Camera-type eye (tissue), 1 donor: ENCODE measurements around the gene B3GAT3. TPM values are rescaled to one million over a fixed set of nuclear protein-coding genes. Genes with fewer than 3 reads are reported as not detected.

Experiments used
- total RNA-seq: library from RNA; depleted of rRNA; stranded (reverse); fragments of >200 nt; gene quantifications from one replicate; pipeline ENCODE4 v1.2.3, GENCODE V29; 2014

B3GAT3 gene
- 36.8 TPM for total RNA-seq

GRCh38 chr11:62621567-62622470, at the start of gene B3GAT3:
Gene B3GAT3, minus strand, starts transcription at chr11:62621986. Its CDS starts 39 bp downstream, at chr11:62621947.

GRCh38 chr11:62665075-62665598, 43.4 kb upstream of the B3GAT3 start, which contains the start of the genes C11orf98 and CSKMT:
Gene C11orf98, minus strand, starts transcription at chr11:62665210. Its CDS starts 41 bp downstream, at chr11:62665169.
Gene CSKMT, plus strand, starts transcription at chr11:62665312. Its CDS starts 568 bp downstream, at chr11:62665880.

GRCh38 chr11:62645946-62646824, 24.4 kb upstream of the B3GAT3 start, which contains the start of gene GANAB:
Gene GANAB, minus strand, starts transcription at chr11:62646613. Its CDS starts 14 bp downstream, at chr11:62646599.

GRCh38 chr11:62612366-62613290, 9.2 kb downstream of the B3GAT3 start, which contains the start of the genes EML3 and ROM1:
Gene EML3, minus strand, starts transcription at chr11:62612775. Its CDS starts 318 bp downstream, at chr11:62612457.
Gene ROM1, plus strand, starts transcription at chr11:62613257. Its CDS starts 25 bp downstream, at chr11:62613282.

DNA sequence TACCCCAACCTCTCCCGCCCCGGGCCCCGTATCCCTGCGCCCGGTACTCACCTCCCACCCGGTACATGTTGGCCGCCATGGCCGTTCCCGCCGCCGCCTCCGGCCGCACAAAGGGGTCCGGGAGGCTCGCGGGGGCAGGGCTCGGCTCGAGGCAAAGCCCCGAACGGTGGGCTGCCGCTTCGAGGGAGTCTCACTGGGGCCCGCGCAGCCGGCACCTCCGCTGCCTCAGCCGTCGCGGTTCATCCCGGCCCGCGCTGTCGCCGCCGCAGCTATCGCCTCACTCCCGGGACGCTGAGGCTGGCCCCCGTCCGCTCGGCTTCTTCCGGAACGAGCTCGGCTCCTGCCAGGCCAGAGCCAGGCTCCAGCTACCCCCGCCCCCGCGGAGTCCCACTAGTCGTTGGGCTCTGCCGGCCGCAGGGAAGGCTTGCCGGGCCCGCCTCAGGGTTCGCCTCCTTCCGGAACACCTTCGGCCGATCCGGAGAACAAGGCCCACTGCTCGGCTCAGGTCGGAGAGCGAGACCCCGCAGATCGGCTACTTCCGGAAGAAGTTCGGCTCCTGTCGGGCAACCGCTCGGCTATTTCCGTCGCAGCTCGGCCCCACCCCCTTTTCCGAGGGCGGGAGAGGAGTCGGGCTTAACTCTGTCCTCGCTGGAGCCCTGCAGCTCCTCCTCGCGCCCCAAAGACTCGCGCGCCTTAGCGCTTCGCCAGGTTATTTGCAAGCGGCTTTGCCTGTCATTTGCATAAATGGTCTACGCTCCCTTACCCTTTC, 20.2 kb downstream of the B3GAT3 start, which contains the start of gene MTA2:
Gene MTA2 (minus strand): TSS at position 494 of the 769 bp plus-strand sequence. CDS start 415 bp downstream, at position 79.

DNA sequence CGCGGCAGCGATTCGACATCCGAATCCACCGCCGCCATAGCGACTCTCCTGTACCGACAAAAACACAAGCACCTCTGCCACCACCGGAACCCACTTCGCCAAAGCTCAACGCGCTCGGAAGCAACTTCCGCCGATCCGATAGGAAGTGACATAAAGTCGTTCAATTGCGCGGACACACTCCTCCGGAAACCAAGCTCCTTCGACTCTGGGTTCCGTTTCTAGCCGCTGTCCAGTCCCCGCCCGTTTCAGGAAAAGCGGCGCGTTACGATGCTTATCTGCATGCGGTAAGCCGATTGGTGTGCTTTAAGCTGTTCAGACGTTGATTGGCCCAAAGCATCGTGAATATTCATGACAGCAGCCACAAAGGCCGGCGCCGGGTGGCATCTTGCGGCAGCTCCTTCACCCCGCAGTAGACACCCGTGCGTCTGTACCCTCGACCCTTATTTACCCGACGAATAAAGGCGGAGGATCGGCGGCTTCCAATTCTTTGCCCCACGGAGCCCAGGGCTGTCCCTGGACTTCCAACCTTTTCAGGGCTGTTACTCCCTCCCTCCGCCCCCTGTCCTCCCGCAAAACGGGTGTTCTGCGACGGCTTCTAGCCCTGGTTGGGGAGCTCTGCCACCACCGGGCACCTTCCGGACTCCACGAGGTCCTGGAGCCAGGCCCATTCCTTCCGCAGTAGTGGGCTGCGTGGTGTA, 30.2 kb downstream of the B3GAT3 start, which contains the start of gene TUT1:
Gene TUT1 (minus strand): TSS at position 76 of the 698 bp plus-strand sequence. CDS start 38 bp downstream, at position 38.

GRCh38 chr11:62573592-62574362, 48.0 kb downstream of the B3GAT3 start, which contains the start of gene EEF1G:
Gene EEF1G, minus strand, starts transcription at chr11:62573891. Its CDS starts 49 bp downstream, at chr11:62573842.

Other genes starting within 250 kb of the B3GAT3 start
- gene SCGB1A1, start 203.0 kb downstream of the B3GAT3 start, total RNA-seq, result not detected
- 410 TPM for gene AHNAK, start 75.2 kb downstream of the B3GAT3 start, total RNA-seq
- gene EEF1G, start 48.1 kb downstream of the B3GAT3 start, total RNA-seq, result 1,400 TPM
- 13.4 TPM for gene TUT1, start 30.5 kb downstream of the B3GAT3 start, total RNA-seq
- gene MTA2, start 20.1 kb downstream of the B3GAT3 start, total RNA-seq, result 81.5 TPM
- gene EML3, start 9.2 kb downstream of the B3GAT3 start, total RNA-seq, result 43.8 TPM
- gene ROM1, start 8.7 kb downstream of the B3GAT3 start, total RNA-seq, result 86.4 TPM
- gene GANAB, start 24.6 kb upstream of the B3GAT3 start, total RNA-seq, result 175 TPM
- gene INTS5, start 31.3 kb upstream of the B3GAT3 start, total RNA-seq, result 22.4 TPM
- 29.7 TPM for gene C11orf98, start 43.2 kb upstream of the B3GAT3 start, total RNA-seq
- 4.7 TPM for gene CSKMT, start 43.3 kb upstream of the B3GAT3 start, total RNA-seq
- 6.5 TPM for gene UQCC3, start 49.7 kb upstream of the B3GAT3 start, total RNA-seq
- gene LBHD1, start 50.3 kb upstream of the B3GAT3 start, total RNA-seq, result 6.0 TPM
- 88.9 TPM for gene UBXN1, start 57.1 kb upstream of the B3GAT3 start, total RNA-seq
- 12.4 TPM for gene LRRN4CL, start 67.5 kb upstream of the B3GAT3 start, total RNA-seq
- 44.1 TPM for gene BSCL2, start 85.4 kb upstream of the B3GAT3 start, total RNA-seq
- 3.0 TPM for gene GNG3, start 85.7 kb upstream of the B3GAT3 start, total RNA-seq
- gene HNRNPUL2, start 105.5 kb upstream of the B3GAT3 start, total RNA-seq, result 27.4 TPM
- gene TTC9C, start 106.5 kb upstream of the B3GAT3 start, total RNA-seq, result 19.2 TPM
- 15.2 TPM for gene ZBTB3, start 132.2 kb upstream of the B3GAT3 start, total RNA-seq
- gene POLR2G, start 139.6 kb upstream of the B3GAT3 start, total RNA-seq, result 58.8 TPM
- gene TAF6L, start 149.4 kb upstream of the B3GAT3 start, total RNA-seq, result 20.5 TPM
- 20.0 TPM for gene TMEM179B, start 165.4 kb upstream of the B3GAT3 start, total RNA-seq
- gene TMEM223, start 170.0 kb upstream of the B3GAT3 start, total RNA-seq, result 19.8 TPM
- 67.8 TPM for gene NXF1, start 183.5 kb upstream of the B3GAT3 start, total RNA-seq
- gene STX5, start 210.1 kb upstream of the B3GAT3 start, total RNA-seq, result 38.0 TPM
- gene TEX54, start 210.9 kb upstream of the B3GAT3 start, total RNA-seq, result not detected
- gene WDR74, start 217.6 kb upstream of the B3GAT3 start, total RNA-seq, result 25.9 TPM